Central memory CD8-positive, alpha-beta T cell (primary cell): ENCODE results near the gene RRAGA.
"Not testable (repeated sequence)": the region's sequence is repeated elsewhere in the genome, so short reads cannot be mapped to it uniquely, and the experiment has no call there.

Experiments
- ATAC-seq: fragments of 150-1000 bp; cut with Tn5 transposase; replicated peaks from 2 replicates; pipeline ENCODE4 v1.10.0; 2022; ENCODE audit warnings: mild to moderate bottlenecking, moderate FRiP score, moderate number of reproducible peaks; ENCODE audit not compliant: poor library complexity, severe bottlenecking; ENCODE audit errors: extremely low read depth
- DNase-seq, 2 donors: peaks; one replicate each; pipeline ENCODE4 v3.0.0; 2021; ENCODE audit warnings: low spot score in 2 of 2
- H3K27ac Mint-ChIP-seq: one replicate; pipeline ENCODE4 v1.8.0; 2022; ENCODE audit warnings: low read depth, mild to moderate bottlenecking, moderate library complexity, mixed read lengths
- H3K27me3 Mint-ChIP-seq: one replicate; pipeline ENCODE4 v1.8.0; 2022; ENCODE audit warnings: mixed read lengths
- H3K36me3 Mint-ChIP-seq: one replicate; pipeline ENCODE4 v1.8.0; 2022; ENCODE audit warnings: mild to moderate bottlenecking, moderate library complexity, mixed read lengths; ENCODE audit not compliant: insufficient read depth
- H3K4me1 Mint-ChIP-seq: one replicate; pipeline ENCODE4 v1.8.0; 2022; ENCODE audit warnings: mixed read lengths
- H3K4me3 Mint-ChIP-seq: one replicate; pipeline ENCODE4 v1.8.0; 2022; ENCODE audit warnings: mild to moderate bottlenecking, moderate library complexity, mixed read lengths
- H3K9me3 Mint-ChIP-seq: one replicate; pipeline ENCODE4 v1.8.0; 2022; ENCODE audit warnings: mixed read lengths

The RRAGA gene, protein sequence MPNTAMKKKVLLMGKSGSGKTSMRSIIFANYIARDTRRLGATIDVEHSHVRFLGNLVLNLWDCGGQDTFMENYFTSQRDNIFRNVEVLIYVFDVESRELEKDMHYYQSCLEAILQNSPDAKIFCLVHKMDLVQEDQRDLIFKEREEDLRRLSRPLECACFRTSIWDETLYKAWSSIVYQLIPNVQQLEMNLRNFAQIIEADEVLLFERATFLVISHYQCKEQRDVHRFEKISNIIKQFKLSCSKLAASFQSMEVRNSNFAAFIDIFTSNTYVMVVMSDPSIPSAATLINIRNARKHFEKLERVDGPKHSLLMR

DNA sequence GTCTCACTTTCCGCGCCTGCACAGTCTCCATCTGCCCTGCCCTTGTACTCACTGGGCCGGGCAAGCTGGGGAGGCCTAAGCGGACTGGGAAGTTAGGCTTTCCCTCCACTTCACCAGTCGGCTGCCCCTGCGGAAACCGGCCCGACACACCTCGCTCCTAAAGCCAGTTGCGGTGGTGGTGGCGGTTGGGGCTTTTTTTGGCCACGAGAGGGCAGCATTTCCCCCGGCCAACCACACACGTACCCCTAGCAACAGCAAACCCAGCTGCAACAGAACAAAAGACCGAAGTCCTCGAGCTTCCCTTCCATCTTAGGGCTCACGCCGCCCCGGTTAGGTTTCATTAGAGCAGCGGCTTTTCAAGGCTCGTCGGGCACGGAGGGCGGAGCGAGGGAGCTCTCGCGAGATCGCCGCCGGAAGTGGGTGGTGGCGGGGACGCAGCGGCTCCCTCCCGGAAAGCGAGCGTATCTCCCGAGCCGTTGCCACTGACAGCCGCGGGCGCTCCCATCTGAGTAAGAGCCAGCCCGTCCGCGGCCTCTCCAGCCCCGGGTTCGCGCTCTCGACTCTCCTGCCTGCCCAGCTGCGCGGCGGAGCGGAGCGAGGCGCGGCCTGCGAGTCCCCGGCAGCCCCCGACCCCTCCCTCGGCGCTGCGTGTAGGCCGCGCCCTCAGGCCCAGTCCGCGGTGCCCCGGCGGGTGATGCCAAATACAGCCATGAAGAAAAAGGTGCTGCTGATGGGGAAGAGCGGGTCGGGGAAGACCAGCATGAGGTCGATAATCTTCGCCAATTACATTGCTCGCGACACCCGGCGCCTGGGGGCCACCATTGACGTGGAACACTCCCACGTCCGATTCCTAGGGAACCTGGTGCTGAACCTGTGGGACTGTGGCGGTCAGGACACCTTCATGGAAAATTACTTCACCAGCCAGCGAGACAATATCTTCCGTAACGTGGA lies at the start of gene RRAGA:
Gene RRAGA (plus strand): TSS at position 462 of the 951 bp plus-strand sequence. CDS start 233 bp downstream, at position 695.
- H3K4me3 Mint-ChIP-seq = peak within 1 kb of the TSS; percentile 86
- H3K27ac Mint-ChIP-seq = peak within 1 kb of the TSS; percentile 94
- H3K9me3 Mint-ChIP-seq = no peaks in the 10 kb centered on the region
- DNase-seq (peak; percentile 92 to 98), ATAC-seq (peak; percentile 88)
- H3K36me3 Mint-ChIP-seq = peaks cover 15% of the 10 kb centered on the region
- no peaks in the 10 kb centered on the region for H3K27me3 Mint-ChIP-seq
- H3K4me1 Mint-ChIP-seq = peaks cover 28% of the 10 kb centered on the region

DNA sequence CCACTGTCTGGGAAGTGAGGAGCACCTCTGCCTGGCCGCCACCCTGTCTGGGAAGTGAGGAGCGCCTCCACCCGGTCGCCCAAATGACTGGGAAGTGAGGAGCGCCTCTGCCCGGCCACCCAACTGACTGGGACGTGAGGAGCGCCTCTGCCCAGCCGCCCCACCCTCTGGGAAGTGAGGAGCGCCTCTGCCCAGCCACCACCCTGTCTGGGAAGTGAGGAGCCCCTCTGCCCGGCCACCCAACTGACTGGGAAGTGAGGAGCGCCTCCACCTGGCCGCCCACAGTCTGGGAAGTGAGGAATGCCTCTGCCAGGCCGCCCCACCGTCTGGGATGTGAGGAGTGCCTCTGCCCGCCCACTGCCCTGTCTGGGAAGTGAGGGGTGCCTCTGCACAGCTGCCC lies 49.1 kb upstream of the RRAGA start:
- Mint-ChIP-seq H3K9me3 (peaks cover 6% of the 10 kb centered on the region), H3K4me3 (no peak overlapping the region), H3K27ac (no peak overlapping the region), H3K27me3 (peaks cover 45% of the 10 kb centered on the region), H3K4me1 (no peaks in the 10 kb centered on the region), H3K36me3 (no peaks in the 10 kb centered on the region)
- ATAC-seq = no peak
- DNase-seq = no peak

DNA sequence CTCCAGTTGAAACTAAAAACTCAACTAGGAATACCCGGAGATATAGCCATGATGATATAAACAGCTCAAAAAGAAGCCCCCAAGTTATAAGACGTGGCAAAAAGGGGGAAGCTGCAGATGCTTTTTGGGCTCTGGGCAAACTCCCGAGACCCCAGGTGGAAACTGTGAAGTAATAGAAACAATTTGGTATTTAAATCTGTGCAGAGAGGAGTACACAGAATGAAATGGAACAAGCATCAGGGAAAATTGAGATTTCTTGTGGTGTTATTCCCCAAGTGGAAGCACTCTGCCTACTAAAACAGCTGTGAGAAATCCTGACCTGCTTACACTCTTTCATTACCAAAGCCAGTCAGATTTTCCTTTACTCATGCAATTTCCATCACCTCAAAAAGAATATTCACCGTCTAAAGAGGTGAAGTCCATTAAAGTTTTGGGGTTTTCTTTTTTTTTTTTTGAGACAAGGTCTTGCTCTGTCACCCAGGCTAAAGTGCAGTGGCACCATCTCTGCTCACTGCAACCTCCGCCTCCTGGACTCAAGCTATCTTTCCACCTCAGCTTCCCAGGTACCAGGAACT lies 39.7 kb upstream of the RRAGA start:
- Mint-ChIP-seq H3K36me3 (no peaks in the 10 kb centered on the region), H3K27me3 (no peaks in the 10 kb centered on the region), H3K4me3 (no peak overlapping the region), H3K9me3 (no peaks in the 10 kb centered on the region), H3K27ac (no peak overlapping the region), H3K4me1 (no peaks in the 10 kb centered on the region)
- DNase-seq = no peak
- ATAC-seq = no peak

DNA sequence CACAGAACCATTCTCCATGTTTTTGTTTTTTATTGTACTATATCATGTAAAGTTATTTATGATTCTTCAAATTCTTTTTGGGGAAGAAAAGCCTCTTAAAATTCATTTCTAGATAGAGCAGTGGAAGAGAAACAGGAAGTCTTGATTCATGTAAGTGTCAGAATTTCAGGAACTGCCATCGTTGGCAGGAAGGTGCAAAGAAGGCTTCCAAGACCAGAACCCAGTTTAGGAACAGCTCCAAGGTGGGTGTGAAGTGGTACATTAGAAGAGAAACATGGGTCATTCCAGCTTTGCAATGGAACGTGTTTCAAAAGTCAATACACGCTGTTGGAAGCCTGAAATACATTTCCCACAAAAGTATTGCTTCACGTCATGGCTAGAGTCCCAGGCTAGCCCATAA lies 31.0 kb upstream of the RRAGA start:
- Mint-ChIP-seq H3K4me3 (no peak overlapping the region), H3K27me3 (peaks cover 2% of the 10 kb centered on the region), H3K4me1 (no peaks in the 10 kb centered on the region), H3K36me3 (no peaks in the 10 kb centered on the region), H3K27ac (no peak overlapping the region), H3K9me3 (no peaks in the 10 kb centered on the region)
- DNase-seq (no peak), ATAC-seq (no peak)

DNA sequence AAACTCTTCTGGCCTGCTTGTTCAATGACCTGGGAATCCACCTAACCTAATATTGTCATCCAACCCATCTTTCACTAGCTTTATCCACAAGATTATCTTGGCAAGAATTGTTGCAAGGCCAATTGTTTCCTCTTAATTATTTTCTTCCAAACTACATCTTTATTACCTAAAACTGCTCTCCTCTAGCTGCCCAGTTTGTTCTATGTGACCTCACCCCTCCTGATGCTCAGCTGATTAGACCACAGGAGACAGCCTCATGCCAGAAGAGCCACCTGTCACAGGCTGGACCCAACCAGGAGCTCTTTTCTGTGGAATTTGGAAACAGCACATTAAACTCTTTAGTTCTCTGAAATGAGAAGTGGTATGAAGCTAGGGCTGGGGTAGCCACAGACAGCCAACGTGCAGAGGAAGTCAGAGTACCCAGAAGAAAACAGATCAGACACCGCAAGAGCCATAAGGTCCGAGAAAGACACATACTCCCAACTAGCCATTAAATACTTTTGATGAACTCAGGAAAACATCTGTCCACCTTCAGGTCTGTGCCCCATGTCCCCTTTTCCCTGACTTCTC lies 28.3 kb upstream of the RRAGA start:
- DNase-seq (no peak), ATAC-seq (no peak)
- no peaks in the 10 kb centered on the region for H3K4me1 Mint-ChIP-seq
- H3K27ac Mint-ChIP-seq = no peak overlapping the region
- peaks cover 16% of the 10 kb centered on the region for H3K27me3 Mint-ChIP-seq
- H3K4me3 Mint-ChIP-seq = no peak overlapping the region
- H3K9me3 Mint-ChIP-seq = no peaks in the 10 kb centered on the region
- no peaks in the 10 kb centered on the region for H3K36me3 Mint-ChIP-seq

DNA sequence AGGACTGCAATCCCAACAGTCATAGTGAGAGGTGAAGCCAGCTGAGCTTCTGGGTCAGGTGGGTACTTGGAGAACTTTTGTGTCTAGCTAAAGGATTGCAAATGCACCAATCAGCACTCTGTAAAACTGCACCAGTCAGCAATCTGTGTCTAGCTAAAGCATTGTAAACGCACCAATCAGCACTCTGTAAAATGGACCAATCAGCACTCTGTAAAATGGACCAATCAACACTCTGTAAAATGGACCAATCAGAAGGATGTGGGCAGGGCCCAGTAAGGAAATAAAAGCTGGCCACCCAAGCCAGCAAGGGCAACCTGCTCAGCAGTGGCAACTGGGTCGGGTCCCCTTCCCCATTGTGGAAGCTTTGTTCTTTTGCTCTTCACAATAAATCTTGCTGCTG lies 27.6 kb upstream of the RRAGA start:
- H3K4me3 Mint-ChIP-seq, ATAC-seq, H3K4me1 Mint-ChIP-seq, H3K36me3 Mint-ChIP-seq, H3K27ac Mint-ChIP-seq, H3K9me3 Mint-ChIP-seq, DNase-seq: not testable (repeated sequence)
- peaks cover 20% of the 10 kb centered on the region for H3K27me3 Mint-ChIP-seq

DNA sequence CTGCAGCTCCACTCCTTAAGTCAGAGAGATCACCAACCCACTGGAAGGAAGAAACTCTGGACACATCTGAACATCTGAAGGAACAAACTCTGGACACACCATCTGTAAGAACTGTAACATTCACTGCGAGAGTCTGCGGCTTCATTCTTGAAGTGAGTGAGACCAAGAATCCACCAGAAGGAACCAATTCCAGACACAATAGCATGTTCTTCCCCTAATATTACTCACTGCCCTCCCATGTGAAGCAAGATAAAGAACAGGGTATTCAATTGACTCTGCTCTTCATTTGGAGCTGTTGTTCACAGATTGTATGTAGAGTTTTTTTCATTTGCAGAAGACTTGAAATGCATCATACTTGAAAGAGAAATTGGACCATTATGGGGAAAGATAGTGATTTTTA lies 27.0 kb upstream of the RRAGA start:
- DNase-seq = no peak
- H3K4me1 Mint-ChIP-seq = no peaks in the 10 kb centered on the region
- no peak overlapping the region for H3K4me3 Mint-ChIP-seq
- no peak overlapping the region for H3K27ac Mint-ChIP-seq
- H3K27me3 Mint-ChIP-seq = peaks cover 25% of the 10 kb centered on the region
- no peak for ATAC-seq
- H3K9me3 Mint-ChIP-seq = no peaks in the 10 kb centered on the region
- H3K36me3 Mint-ChIP-seq = no peaks in the 10 kb centered on the region

DNA sequence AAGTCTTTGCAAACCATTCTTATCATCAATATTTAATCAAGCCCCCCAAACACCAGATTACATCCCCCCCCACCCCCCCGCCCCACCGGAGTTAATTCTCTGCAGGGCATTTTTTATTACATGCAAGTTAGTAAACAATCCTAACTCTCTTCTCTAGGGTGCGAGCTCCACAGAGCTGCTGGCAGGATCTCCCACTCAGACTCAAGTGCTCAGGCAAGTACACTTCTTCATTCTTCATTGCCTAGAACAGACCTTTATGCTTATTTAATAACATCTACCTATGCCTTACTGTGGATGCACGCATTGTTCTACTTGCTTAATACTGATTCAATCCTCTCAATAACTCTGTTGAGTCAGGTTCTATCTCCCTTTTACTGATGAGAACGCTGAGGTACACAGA lies 26.1 kb upstream of the RRAGA start:
- ATAC-seq = no peak
- DNase-seq = no peak
- Mint-ChIP-seq H3K9me3 (no peaks in the 10 kb centered on the region), H3K4me3 (no peak overlapping the region), H3K27me3 (peaks cover 25% of the 10 kb centered on the region), H3K36me3 (no peaks in the 10 kb centered on the region), H3K4me1 (no peaks in the 10 kb centered on the region), H3K27ac (no peak overlapping the region)

DNA sequence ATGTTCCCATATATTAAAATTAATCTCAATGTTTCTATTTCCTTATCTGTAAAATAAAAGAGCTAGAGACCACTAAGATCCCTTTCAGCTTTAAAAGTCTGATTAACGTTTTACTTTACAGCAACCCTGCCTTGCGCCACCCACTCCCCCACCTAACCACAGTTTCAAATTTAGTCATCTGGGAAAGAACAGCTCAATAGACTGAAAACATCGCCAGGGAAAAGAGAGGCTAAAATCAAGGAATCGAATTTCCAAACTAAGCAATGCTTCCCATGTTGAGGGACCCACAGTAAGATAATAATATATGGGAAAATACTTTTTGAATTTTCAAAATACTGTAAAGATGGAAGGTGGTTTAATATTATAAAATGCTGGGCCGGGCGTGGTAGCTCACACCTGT lies 22.9 kb upstream of the RRAGA start:
- Mint-ChIP-seq H3K4me3 (no peak overlapping the region), H3K27me3 (peaks cover 45% of the 10 kb centered on the region), H3K27ac (no peak overlapping the region), H3K4me1 (no peaks in the 10 kb centered on the region), H3K9me3 (no peaks in the 10 kb centered on the region), H3K36me3 (no peaks in the 10 kb centered on the region)
- ATAC-seq (no peak), DNase-seq (no peak)

DNA sequence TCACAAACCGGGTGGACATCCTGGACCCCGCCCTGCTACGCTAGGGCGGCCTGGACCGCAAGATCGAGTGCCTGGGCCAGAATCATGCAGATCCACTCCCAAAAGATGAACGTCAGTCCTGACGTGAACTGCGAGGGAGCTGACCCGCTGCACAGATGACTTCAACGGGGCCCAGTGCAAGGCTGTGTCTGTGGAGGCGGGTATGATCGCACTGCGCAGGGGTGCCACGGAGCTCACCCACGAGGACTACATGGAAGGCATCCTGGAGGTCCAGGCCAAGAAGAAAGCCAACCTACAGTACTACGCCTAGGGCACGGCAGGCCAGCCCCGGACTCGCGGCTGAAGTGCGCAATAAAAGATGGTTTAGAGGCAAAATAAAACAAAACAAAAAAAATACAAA lies 21.4 kb upstream of the RRAGA start:
- Mint-ChIP-seq H3K9me3 (no peaks in the 10 kb centered on the region), H3K4me1 (no peaks in the 10 kb centered on the region), H3K36me3 (no peaks in the 10 kb centered on the region), H3K27ac (no peak overlapping the region), H3K4me3 (no peak overlapping the region), H3K27me3 (peaks cover 45% of the 10 kb centered on the region)
- ATAC-seq (no peak), DNase-seq (no peak)

DNA sequence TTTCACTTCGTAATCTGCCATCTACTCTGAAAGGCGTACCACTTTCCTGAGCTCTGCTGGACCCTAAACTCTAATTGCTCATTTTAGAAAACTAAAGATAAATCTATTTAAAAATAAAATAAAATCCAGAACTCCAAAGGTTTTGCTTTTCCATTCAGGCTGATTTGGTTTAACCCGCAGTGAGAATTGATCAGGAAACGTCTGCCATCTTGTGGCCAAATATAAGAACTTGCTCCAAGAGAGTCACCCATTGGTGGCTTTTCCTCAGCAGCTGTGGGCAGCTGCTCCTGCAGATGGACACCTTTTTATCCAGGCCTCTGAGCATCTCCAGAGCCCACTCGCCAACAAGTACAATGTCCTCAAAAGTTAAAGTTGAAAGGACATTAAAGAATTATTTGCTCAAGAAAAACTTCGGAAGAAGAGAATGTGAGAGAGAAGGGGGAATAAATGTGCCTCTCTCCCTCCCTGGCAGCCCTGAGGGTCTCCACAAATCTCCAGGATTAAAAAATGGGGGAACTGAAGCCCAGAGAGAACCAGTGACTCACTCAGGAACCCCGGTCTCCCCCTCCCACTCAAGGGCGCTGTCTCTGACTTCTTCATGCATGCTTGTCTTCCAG lies 20.3 kb upstream of the RRAGA start:
- no peak for DNase-seq
- no peak overlapping the region for H3K4me3 Mint-ChIP-seq
- no peaks in the 10 kb centered on the region for H3K4me1 Mint-ChIP-seq
- H3K27me3 Mint-ChIP-seq = peaks cover 36% of the 10 kb centered on the region
- ATAC-seq = no peak
- H3K36me3 Mint-ChIP-seq = no peaks in the 10 kb centered on the region
- H3K27ac Mint-ChIP-seq = no peak overlapping the region
- no peaks in the 10 kb centered on the region for H3K9me3 Mint-ChIP-seq

DNA sequence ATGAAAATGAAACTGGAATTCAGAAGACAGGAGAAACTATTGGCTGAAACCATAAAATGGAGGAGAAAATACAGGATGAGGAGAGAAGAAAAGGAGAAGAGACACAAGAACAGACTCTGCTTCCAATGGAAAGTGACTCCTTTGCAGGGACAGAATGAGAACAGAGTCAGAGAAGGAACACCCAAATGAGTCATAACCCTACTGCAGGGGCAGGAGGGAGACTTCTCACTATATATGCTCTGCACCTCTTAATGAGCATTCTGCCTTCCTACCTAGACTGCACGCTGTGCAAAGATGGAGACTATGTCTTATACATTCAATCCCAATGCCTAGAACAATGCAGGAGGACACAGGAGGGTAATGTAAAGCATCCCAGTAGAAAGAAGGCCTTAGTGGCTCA lies 18.3 kb upstream of the RRAGA start:
- Mint-ChIP-seq H3K4me3 (no peak overlapping the region), H3K9me3 (no peaks in the 10 kb centered on the region), H3K27ac (no peak overlapping the region), H3K36me3 (no peaks in the 10 kb centered on the region), H3K4me1 (no peaks in the 10 kb centered on the region), H3K27me3 (peaks cover 28% of the 10 kb centered on the region)
- DNase-seq (no peak), ATAC-seq (no peak)
